HG03457 (cell line): Measurements from ENCODE around the gene MN1.

Experiments used
- ATAC-seq: cut with Tn5 transposase; IDR thresholded peaks from one replicate; pipeline ENCODE4 v1.9.1; 2021; ENCODE audit warnings: moderate number of reproducible peaks; ENCODE audit not compliant: unreplicated experiment

Gene MN1

GRCh38 chr22:27719036-27719347 is 82.6 kb downstream of the MN1 start:
- no peak for ATAC-seq

GRCh38 chr22:27718186-27719035 is 83.1 kb downstream of the MN1 start:
- ATAC-seq, result no peak

GRCh38 chr22:27717094-27717493 is 84.5 kb downstream of the MN1 start:
- no peak for ATAC-seq

- no peak for ATAC-seq
These were observed 85.5 kb downstream of the MN1 start for GRCh38 chr22:27716074-27716473.

GRCh38 chr22:27715106-27715505 is 86.5 kb downstream of the MN1 start:
- no peak for ATAC-seq

- ATAC-seq, result no peak
These were observed 87.5 kb downstream of the MN1 start for GRCh38 chr22:27714068-27714467.

- no peak for ATAC-seq
These were observed 88.1 kb downstream of the MN1 start for GRCh38 chr22:27713461-27713860.

- no peak for ATAC-seq
These were observed 89.8 kb downstream of the MN1 start for GRCh38 chr22:27711756-27712155.

GRCh38 chr22:27711012-27711411 is 90.5 kb downstream of the MN1 start:
- no peak for ATAC-seq

- no peak for ATAC-seq
These were observed 91.5 kb downstream of the MN1 start for GRCh38 chr22:27709919-27710675.

- ATAC-seq, result no peak
These were observed 95.1 kb downstream of the MN1 start for GRCh38 chr22:27706489-27706888.

- no peak for ATAC-seq
These were observed 96.0 kb downstream of the MN1 start for GRCh38 chr22:27705408-27706080.

- no peak for ATAC-seq
These were observed 97.0 kb downstream of the MN1 start for GRCh38 chr22:27704581-27704980.

- no peak for ATAC-seq
These were observed 102.1 kb downstream of the MN1 start for GRCh38 chr22:27699383-27700019.

- ATAC-seq, result no peak
These were observed 102.7 kb downstream of the MN1 start for GRCh38 chr22:27698813-27699212.
